GM03348 (cell line): ENCODE results near the gene RPUSD4.

Source experiments
- DNase-seq: peaks from one replicate; pipeline ENCODE4 v3.0.0; 2012; ENCODE audit warnings: low spot score

Gene RPUSD4

DNA sequence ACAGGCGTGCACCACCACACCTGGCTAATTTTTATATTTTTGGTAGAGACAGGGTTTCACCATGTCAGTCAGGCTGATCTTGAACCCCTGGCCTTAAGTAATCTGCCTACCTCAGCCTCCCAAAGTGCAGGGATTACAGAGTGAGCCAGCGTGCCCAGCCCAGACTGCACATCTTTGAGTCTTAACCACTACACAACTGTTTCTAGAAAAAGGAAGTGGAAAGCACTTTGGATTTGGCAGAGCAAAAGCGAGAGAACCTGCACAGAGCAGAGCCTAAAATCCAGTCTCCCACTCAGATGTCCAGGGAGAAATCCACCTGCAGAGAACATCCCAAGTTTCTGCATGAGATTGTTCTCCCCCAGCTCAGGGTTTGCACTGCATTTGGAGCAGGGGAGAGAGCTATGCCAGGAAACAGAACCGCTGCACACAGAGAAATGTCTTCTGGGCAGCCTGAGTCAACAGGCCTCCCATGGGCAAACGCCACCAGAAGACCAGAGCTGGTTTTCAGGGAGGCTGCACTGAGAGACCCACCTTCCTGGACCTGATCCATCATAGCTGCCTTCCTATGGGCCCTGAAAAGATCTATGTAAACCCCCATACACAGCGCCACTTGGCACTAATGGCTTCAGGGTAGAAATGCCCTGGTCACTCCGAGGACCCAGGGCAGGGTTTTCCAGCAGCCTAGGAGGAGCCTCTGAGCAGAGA is 54.0 kb downstream of the RPUSD4 start:
- DNase-seq: no peak

DNA sequence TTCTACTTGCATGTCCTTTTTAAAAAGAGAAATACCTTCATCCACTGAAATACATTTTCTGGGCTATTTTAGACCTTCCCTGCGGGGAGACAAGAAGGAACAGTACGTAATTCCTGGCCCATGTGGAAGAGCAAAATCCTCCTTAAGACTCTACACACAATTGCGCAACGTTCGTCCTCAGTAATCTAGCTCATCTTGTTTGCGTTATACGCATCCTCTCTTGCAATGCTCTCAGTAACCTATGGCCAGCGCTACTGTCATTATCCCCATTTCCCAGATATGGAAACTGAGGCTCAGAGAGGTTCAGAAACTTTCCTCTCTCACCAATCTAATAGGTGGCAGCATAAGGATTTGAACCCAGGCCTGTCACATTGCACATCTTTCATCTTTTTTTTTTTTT is 54.6 kb downstream of the RPUSD4 start:
- DNase-seq: no peak

DNA sequence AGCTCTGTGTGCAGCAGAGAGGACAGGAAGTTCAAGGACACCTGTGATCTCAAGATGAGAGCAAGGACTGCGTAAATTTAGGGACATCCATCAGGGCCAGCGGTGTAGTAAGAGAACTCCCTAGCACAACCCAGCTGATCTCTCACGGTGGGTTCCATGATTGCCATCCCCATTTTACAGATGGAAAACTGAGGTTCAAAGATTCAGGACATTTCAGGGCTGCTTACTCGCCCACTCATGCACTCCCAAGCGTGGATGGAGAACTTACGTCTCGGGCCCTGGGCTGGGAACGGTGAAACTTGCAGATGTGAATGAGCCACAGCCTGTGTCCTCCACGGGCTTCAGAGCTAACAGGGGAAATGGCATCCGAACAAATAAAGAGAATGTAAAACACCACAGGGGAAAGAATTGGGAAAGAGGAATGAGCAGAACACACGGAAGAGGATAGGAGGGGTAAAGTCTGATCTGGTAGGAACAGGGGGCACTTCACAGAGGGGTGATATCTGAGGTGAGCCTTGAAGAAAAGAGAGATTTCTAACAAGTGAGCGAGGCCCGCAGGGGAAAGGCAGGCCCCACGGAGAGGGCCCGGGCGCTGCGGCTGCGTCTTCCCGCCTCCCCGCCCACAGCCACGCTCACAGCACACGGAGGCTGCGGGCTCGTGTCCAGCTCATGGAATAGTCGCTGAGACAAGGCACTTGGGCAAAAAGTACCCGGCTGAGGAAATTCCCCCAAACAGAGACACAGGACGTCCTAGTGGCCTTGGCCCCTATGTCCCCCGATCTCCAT is 55.9 kb downstream of the RPUSD4 start:
- no peak for DNase-seq

DNA sequence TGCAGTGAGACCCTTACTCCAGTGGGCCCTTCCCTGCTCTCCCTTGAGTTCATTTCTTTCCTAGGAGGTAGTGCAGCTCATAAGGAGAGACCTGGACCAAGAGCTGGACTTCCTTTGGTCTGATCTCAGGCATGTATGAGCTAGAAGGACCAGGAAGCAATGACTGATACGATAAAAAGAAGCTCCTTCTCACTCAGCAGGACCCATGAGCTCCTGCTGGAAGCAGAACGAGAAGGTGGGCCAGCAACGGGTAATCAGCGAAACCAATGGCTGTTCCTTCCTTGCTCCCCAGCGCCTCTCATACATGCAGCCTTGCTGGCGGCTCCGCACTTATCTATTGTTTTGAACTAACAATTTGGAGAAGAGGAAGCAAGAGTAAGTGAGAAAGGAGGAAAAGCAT is 56.8 kb downstream of the RPUSD4 start:
- DNase-seq: no peak

DNA sequence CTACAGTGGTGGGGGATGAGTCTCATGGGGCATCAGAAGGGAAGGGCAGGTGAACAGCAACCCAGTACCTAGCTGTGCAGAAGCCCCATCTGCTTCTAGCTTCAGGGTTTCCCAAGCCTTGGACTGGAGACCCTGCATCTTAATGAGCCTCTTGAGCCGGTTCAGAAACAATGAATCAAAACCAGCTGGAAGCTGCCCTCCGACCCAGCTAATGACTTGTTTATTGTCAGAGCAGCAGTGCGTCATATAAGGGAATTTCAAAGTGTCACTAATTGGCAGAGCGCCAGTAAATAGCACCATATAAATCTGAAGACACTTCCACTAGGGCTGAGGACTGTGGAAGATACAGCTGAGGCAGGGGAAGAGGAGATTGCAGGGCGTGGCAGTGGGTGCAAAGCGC is 57.5 kb downstream of the RPUSD4 start:
- DNase-seq: peak; percentile 36

DNA sequence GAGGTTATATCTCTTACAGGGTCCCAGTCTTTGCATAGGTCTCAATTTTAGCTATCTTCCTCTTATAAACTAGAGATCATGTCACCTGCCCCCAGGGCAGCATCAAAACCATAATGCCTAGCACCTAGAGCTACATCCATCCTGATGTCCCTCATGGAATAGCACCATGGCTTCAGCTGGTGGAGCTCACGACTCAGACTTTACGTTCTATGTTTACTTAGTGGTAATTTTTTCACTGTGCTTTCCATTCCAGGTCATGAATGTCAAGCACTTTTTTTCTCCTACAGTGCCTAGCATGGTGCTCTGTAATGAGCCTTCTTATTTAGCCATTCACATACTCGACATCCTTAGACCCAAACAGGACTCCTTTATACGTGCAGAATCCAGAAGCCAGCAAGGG is 58.4 kb downstream of the RPUSD4 start:
- DNase-seq: no peak

DNA sequence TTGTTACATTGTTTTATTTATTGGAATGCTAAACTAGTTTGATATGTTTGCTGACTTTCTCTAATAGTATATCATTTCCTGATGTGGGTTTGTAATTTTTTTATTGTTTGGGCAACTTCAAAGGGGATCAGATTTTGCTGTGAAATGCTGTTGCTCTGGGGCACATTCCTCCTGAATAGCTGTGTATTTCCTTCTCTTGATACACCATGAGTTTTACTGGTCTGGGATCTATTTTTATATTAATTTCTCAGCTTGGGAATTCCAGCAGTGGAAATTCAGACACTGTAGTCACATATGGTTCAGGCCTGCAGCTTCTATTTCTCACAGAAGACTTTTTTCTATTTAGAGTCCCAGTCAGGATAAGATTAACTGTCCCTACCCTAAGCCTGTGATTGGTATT is 58.9 kb downstream of the RPUSD4 start:
- DNase-seq: no peak

DNA sequence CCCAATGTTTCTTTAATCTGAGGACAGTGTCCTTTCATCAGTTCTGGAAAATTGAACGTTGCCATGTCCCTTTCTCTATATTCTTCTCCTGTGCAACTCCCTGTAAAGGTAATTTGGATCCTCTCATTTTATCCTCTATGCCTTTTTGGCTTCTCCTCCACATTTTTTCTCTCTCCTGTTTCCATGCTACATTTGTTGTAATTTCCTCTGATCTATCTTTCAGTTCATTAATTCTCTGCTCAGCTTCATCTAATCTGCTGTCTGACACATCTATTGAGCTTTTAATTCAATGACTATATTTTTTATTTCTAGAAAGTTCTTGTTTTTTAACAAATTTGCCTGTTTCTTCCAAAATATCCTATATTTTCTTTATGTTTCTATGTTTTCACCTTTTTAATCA is 59.3 kb downstream of the RPUSD4 start:
- DNase-seq: no peak
